HG02678 (cell line): ENCODE results near the gene FOXRED1.
"Not testable (repeated sequence)": the region's sequence is repeated elsewhere in the genome, so short reads cannot be mapped to it uniquely, and the experiment has no call there.

Experiments used
- ATAC-seq: cut with Tn5 transposase; IDR thresholded peaks from one replicate; pipeline ENCODE4 v1.9.1; 2021; ENCODE audit warnings: mild to moderate bottlenecking, moderate library complexity; ENCODE audit not compliant: unreplicated experiment

Gene FOXRED1

GRCh38 chr11:126268361-126268707 is 620 bp upstream of the FOXRED1 start:
- peak; percentile 3 for ATAC-seq

GRCh38 chr11:126277322-126277721 is 8.4 kb downstream of the FOXRED1 start:
- no peak for ATAC-seq

- no peak for ATAC-seq
Measured at GRCh38 chr11:126277780-126278179, 8.8 kb downstream of the FOXRED1 start.

GRCh38 chr11:126279191-126279590 is 10.2 kb downstream of the FOXRED1 start:
- no peak for ATAC-seq

GRCh38 chr11:126280595-126280994 is 11.6 kb downstream of the FOXRED1 start:
- ATAC-seq, result no peak

GRCh38 chr11:126281245-126281644 is 12.3 kb downstream of the FOXRED1 start:
- no peak for ATAC-seq

- no peak for ATAC-seq
Measured at GRCh38 chr11:126281666-126282175, 12.8 kb downstream of the FOXRED1 start.

GRCh38 chr11:126282361-126282735 is 13.4 kb downstream of the FOXRED1 start:
- peak; percentile 28 for ATAC-seq

- ATAC-seq, result peak; percentile 68
Measured at GRCh38 chr11:126282736-126283591, 14.0 kb downstream of the FOXRED1 start, which contains the start of gene TIRAP. TSS of gene TIRAP (plus strand) at chr11:126283093. CDS start at chr11:126290895, 7,802 bp downstream.

GRCh38 chr11:126284829-126285228 is 15.9 kb downstream of the FOXRED1 start:
- ATAC-seq, result peak; percentile 52

GRCh38 chr11:126288237-126288636 is 19.3 kb downstream of the FOXRED1 start:
- ATAC-seq, result no peak

GRCh38 chr11:126290887-126291286 is 21.9 kb downstream of the FOXRED1 start:
- no peak for ATAC-seq

- ATAC-seq, result no peak
Measured at GRCh38 chr11:126293726-126294125, 24.8 kb downstream of the FOXRED1 start.

- no peak for ATAC-seq
Measured at GRCh38 chr11:126297004-126297403, 28.1 kb downstream of the FOXRED1 start.

- ATAC-seq, result peak; percentile 84
Measured at GRCh38 chr11:126303623-126304456, 34.9 kb downstream of the FOXRED1 start, which contains the start of gene DCPS. TSS of gene DCPS (plus strand) at chr11:126304060. CDS start at chr11:126304081, 21 bp downstream.

- ATAC-seq, result peak; percentile 4
Measured at GRCh38 chr11:126304457-126305075, 35.6 kb downstream of the FOXRED1 start.

GRCh38 chr11:126305699-126306098 is 36.7 kb downstream of the FOXRED1 start:
- peak; percentile 65 for ATAC-seq

GRCh38 chr11:126307706-126308105 is 38.8 kb downstream of the FOXRED1 start:
- no peak for ATAC-seq

- ATAC-seq, result no peak
Measured at GRCh38 chr11:126308271-126308671, 39.3 kb downstream of the FOXRED1 start.

GRCh38 chr11:126308771-126309170 is 39.8 kb downstream of the FOXRED1 start:
- not testable (repeated sequence) for ATAC-seq
